K562 (cell line): ENCODE measurements around the gene FOSL2. TPM values are rescaled to one million over a fixed set of nuclear protein-coding genes. Genes with fewer than 3 reads are reported as not detected.
A peak's percentile ranks its signal among the peaks of the same experiment; 100 is the strongest.

Source experiments
- BCL6 ChIP-seq: fragments of 250-450 bp; sonication (Bioruptor Pico); IDR thresholded peaks from 2 replicates; pipeline ENCODE4 v1.4.0; 2020
- DEAF1 ChIP-seq: fragments of 450-650 bp; formaldehyde crosslinking; IDR thresholded peaks from 2 replicates; pipeline ENCODE4 v1.4.0; 2020; ENCODE audit warnings: mild to moderate bottlenecking, moderate library complexity
- ELF2 ChIP-seq: fragments of 250-450 bp; sonication (Bioruptor Pico); IDR thresholded peaks from 2 replicates; pipeline ENCODE4 v1.5.0; 2021; ENCODE audit warnings: mild to moderate bottlenecking
- HES1 ChIP-seq: fragments of 450-650 bp; IDR thresholded peaks from 2 replicates; pipeline ENCODE4 v1.6.1; 2016; ENCODE audit warnings: low read depth, mild to moderate bottlenecking, moderate library complexity
- HNRNPUL1 ChIP-seq: fragments of 200-400 bp; formaldehyde crosslinking; IDR thresholded peaks from 2 replicates; pipeline ENCODE4 v1.6.1; 2017; ENCODE audit warnings: low read length
- POLR2H ChIP-seq: IDR thresholded peaks from 2 replicates; pipeline ENCODE4 v1.6.1; 2016; ENCODE audit warnings: missing genetic modification characterization, low read depth, mild to moderate bottlenecking, control low read depth, missing compliant biosample characterization, moderate library complexity
- RBM15 ChIP-seq: fragments of 200-400 bp; formaldehyde crosslinking; IDR thresholded peaks from 2 replicates; pipeline ENCODE4 v1.6.1; 2018; ENCODE audit warnings: mild to moderate bottlenecking, low read length, moderate library complexity; ENCODE audit not compliant: insufficient read depth
- RFX5 ChIP-seq: IDR thresholded peaks from 2 replicates; pipeline ENCODE4 v1.6.1; 2011; ENCODE audit warnings: low read depth, mild to moderate bottlenecking, improper control_type of control experiment, low read length
- RNF219 ChIP-seq: fragments of 250-450 bp; sonication (Bioruptor Pico); IDR thresholded peaks from 2 replicates; pipeline ENCODE4 v1.5.0; 2022; ENCODE audit warnings: mild to moderate bottlenecking
- SAP30 ChIP-seq: fragments of 200-600 bp; sonication (generic); IDR thresholded peaks from 2 replicates; pipeline ENCODE4 v1.6.1; 2012; ENCODE audit warnings: borderline replicate concordance, low read depth, mild to moderate bottlenecking, moderate library complexity, low read length, control low read depth, inconsistent platforms; ENCODE audit not compliant: insufficient read depth, poor library complexity, severe bottlenecking
- U2AF1 ChIP-seq: fragments of 200-400 bp; formaldehyde crosslinking; optimal IDR thresholded peaks from 2 replicates; pipeline ENCODE3; 2017; ENCODE audit warnings: mild to moderate bottlenecking, low read depth, low read length, moderate library complexity
- ZC3H8 ChIP-seq: fragments of 450-650 bp; IDR thresholded peaks from 2 replicates; pipeline ENCODE4 v1.6.1; 2017
- ZFP1 ChIP-seq: fragments of 450-650 bp; formaldehyde crosslinking; IDR thresholded peaks from 2 replicates; pipeline ENCODE4 v1.4.0; 2020; ENCODE audit warnings: mild to moderate bottlenecking, mixed read lengths
- ZNF224 ChIP-seq: sonication (generic); formaldehyde crosslinking; IDR thresholded peaks from 2 replicates; pipeline ENCODE4 v1.8.0; 2022; ENCODE audit warnings: mild to moderate bottlenecking, missing genetic modification reagents
- ZNF354B ChIP-seq: fragments of 250-450 bp; sonication (Bioruptor Pico); IDR thresholded peaks from 2 replicates; pipeline ENCODE4 v1.4.0; 2020
- ZNF79 ChIP-seq: fragments of 250-450 bp; sonication (Bioruptor Pico); IDR thresholded peaks from 2 replicates; pipeline ENCODE4 v1.4.0; 2020; ENCODE audit warnings: low read depth, mild to moderate bottlenecking, moderate library complexity
- polyA plus RNA-seq, 8 experiments: library from polyadenylated mRNA; depleted of rRNA in 4 of 8; stranded (reverse) in 5 of 8; unstranded in 3 of 8; fragments of >200 nt; fragmentation: Nextera tagmentation in 2 of 8; fragmentation: Illumina TruSeq in 1 of 8; extraction: Ambion mirVana in 2 of 8; extraction: Trizol in 1 of 8; gene quantifications; 2 replicates each; pipeline versions ENCODE4 v1.2.1 to v1.2.3, GENCODE V29; 2011 to 2014; ENCODE audit warnings: inconsistent platforms in 1 of 8, missing spikeins in 1 of 8
- total RNA-seq, 7 experiments: library from RNA; depleted of rRNA in 6 of 7; stranded (reverse); fragments of >200 nt in 6 of 7; fragmentation: Illumina TruSeq in 2 of 7; extraction: Trizol in 2 of 7; gene quantifications; 2 replicates each; pipeline versions ENCODE4 v1.2.1 to v1.2.3, GENCODE V29; 2011 to 2021; ENCODE audit warnings: low replicate concordance in 1 of 7
- TF ChIP-seq, protein P1 (sequence below), 2 experiments: fragments of 150-350 bp in 1 of 2; IDR thresholded peaks; 2 replicates each; pipeline ENCODE4 v1.6.1; 2012 to 2016; ENCODE audit warnings: low read depth in 2 of 2, low read length in 2 of 2, mild to moderate bottlenecking in 1 of 2, moderate library complexity in 1 of 2
- TF ChIP-seq, protein P2 (sequence below): fragments of 250-450 bp; sonication (Bioruptor Pico); IDR thresholded peaks from 2 replicates; pipeline ENCODE4 v1.5.0; 2020; ENCODE audit warnings: mild to moderate bottlenecking

The FOSL2 gene
- total and polyA plus RNA-seq, 9 of the 15 experiments (the other 6 are each of a cell fraction or from before 2014, with no cell fraction given): 0.04 to 2.9 (median 0.80) TPM

- TF ChIP-seq, protein P1, sequence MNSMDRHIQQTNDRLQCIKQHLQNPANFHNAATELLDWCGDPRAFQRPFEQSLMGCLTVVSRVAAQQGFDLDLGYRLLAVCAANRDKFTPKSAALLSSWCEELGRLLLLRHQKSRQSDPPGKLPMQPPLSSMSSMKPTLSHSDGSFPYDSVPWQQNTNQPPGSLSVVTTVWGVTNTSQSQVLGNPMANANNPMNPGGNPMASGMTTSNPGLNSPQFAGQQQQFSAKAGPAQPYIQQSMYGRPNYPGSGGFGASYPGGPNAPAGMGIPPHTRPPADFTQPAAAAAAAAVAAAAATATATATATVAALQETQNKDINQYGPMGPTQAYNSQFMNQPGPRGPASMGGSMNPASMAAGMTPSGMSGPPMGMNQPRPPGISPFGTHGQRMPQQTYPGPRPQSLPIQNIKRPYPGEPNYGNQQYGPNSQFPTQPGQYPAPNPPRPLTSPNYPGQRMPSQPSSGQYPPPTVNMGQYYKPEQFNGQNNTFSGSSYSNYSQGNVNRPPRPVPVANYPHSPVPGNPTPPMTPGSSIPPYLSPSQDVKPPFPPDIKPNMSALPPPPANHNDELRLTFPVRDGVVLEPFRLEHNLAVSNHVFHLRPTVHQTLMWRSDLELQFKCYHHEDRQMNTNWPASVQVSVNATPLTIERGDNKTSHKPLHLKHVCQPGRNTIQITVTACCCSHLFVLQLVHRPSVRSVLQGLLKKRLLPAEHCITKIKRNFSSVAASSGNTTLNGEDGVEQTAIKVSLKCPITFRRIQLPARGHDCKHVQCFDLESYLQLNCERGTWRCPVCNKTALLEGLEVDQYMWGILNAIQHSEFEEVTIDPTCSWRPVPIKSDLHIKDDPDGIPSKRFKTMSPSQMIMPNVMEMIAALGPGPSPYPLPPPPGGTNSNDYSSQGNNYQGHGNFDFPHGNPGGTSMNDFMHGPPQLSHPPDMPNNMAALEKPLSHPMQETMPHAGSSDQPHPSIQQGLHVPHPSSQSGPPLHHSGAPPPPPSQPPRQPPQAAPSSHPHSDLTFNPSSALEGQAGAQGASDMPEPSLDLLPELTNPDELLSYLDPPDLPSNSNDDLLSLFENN (IDR thresholded peaks at IDR 0.05; ENCODE audit: low read depth in 2 of 2, low read length in 2 of 2): peak in 1 of 2 experiments; percentile 94; a peak in 2 of 4 replicates
- TF ChIP-seq POLR2H (no peak), SAP30 (no peak), ZNF79 (no peak), ZNF354B (CRISPR knock-in tag) (no peak), ZC3H8 (no peak), RFX5 (no peak), RNF219 (no peak; the same call in 1 of the 2 replicates), ZNF224 (no peak), RBM15 (no peak), HES1 (peak; percentile 76; the same call in 1 of the 2 replicates), DEAF1 (CRISPR knock-in tag) (no peak), ZFP1 (CRISPR knock-in tag) (no peak), ELF2 (CRISPR knock-in tag) (0 out of 2 replicates have a peak, but pooled peaks have one; percentile 44), HNRNPUL1 (no peak), BCL6 (CRISPR knock-in tag) (no peak), U2AF1 (no peak)
- TF ChIP-seq, protein P2, sequence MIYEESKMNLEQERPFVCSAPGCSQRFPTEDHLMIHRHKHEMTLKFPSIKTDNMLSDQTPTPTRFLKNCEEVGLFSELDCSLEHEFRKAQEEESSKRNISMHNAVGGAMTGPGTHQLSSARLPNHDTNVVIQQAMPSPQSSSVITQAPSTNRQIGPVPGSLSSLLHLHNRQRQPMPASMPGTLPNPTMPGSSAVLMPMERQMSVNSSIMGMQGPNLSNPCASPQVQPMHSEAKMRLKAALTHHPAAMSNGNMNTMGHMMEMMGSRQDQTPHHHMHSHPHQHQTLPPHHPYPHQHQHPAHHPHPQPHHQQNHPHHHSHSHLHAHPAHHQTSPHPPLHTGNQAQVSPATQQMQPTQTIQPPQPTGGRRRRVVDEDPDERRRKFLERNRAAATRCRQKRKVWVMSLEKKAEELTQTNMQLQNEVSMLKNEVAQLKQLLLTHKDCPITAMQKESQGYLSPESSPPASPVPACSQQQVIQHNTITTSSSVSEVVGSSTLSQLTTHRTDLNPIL: no peak
These were observed 37.0 kb upstream of the FOSL2 start (continued) for GRCh38 chr2:28355521-28356094.
